Osteoblast (primary cell): ENCODE results near the gene MFSD11. TPM values are rescaled to one million over a fixed set of nuclear protein-coding genes. Genes with fewer than 3 reads are reported as not detected.

Experiments
- DNase-seq: peaks from one replicate; pipeline ENCODE4 v3.0.0; 2011; ENCODE audit warnings: low spot score, mixed read lengths; ENCODE audit not compliant: insufficient read length; ENCODE audit errors: missing footprints
- H2AFZ ChIP-seq: 2 replicates; pipeline ENCODE4 v1.6.0; 2011; ENCODE audit warnings: mild to moderate bottlenecking, low read length
- H3K27ac ChIP-seq: 2 replicates; pipeline ENCODE4 v1.5.1; 2011; ENCODE audit warnings: mild to moderate bottlenecking, low read depth, low read length, moderate library complexity
- H3K27me3 ChIP-seq: 2 replicates; pipeline ENCODE4 v1.6.0; 2012; ENCODE audit warnings: mild to moderate bottlenecking, control low read depth, inconsistent platforms, low read length, moderate library complexity; ENCODE audit not compliant: insufficient read depth
- H3K36me3 ChIP-seq: 2 replicates; pipeline ENCODE4 v1.5.1; 2011; ENCODE audit warnings: mild to moderate bottlenecking, low read length, control low read depth, moderate library complexity; ENCODE audit not compliant: insufficient read depth
- H3K4me1 ChIP-seq: 2 replicates; pipeline ENCODE4 v1.5.1; 2011; ENCODE audit warnings: mild to moderate bottlenecking, low read length, control low read depth, moderate library complexity; ENCODE audit not compliant: insufficient read depth
- H3K4me2 ChIP-seq: 2 replicates; pipeline ENCODE4 v1.6.0; 2011; ENCODE audit warnings: mild to moderate bottlenecking, low read length; ENCODE audit not compliant: insufficient read depth
- H3K4me3 ChIP-seq: fragments of 200-600 bp; sonication (generic); 3 replicates; pipeline ENCODE4 v1.5.1; 2012; ENCODE audit warnings: mild to moderate bottlenecking, low read length, inconsistent platforms; ENCODE audit not compliant: insufficient read depth
- H3K79me2 ChIP-seq: 2 replicates; pipeline ENCODE4 v1.6.0; 2012; ENCODE audit warnings: mild to moderate bottlenecking, low read length, control low read depth, inconsistent platforms; ENCODE audit not compliant: insufficient read depth
- H3K9me3 ChIP-seq: 2 replicates; pipeline ENCODE4 v1.5.1; 2011; ENCODE audit warnings: low read depth, low read length, control low read depth
- H4K20me1 ChIP-seq: 2 replicates; pipeline ENCODE4 v1.6.0; 2012; ENCODE audit warnings: mild to moderate bottlenecking, low read length, control low read depth; ENCODE audit not compliant: insufficient read depth
- CTCF ChIP-seq: IDR thresholded peaks from 2 replicates; pipeline ENCODE4 v1.5.1; 2011; ENCODE audit warnings: mild to moderate bottlenecking, low read depth, low read length, moderate library complexity; ENCODE audit errors: extremely low read depth
- total RNA-seq: library from RNA; depleted of rRNA; stranded (reverse); fragments of >200 nt; gene quantifications from 2 replicates; pipeline ENCODE4 v1.2.3, GENCODE V29; 2012

MFSD11 gene
- total RNA-seq, 1 donor = 42.0 TPM

GRCh38 chr17:76789235-76789788, 51.4 kb downstream of the MFSD11 start:
- no peak for DNase-seq
- Histone ChIP-seq H3K36me3 (no peaks in the 10 kb centered on the region), H3K4me2 (no peak overlapping the region), H3K27me3 (no peaks in the 10 kb centered on the region), H3K9me3 (no peaks in the 10 kb centered on the region), H3K4me1 (peaks cover 10% of the 10 kb centered on the region), H3K79me2 (no peaks in the 10 kb centered on the region), H3K27ac (no peak overlapping the region), H2AFZ (no peak overlapping the region), H4K20me1 (no peaks in the 10 kb centered on the region), H3K4me3 (no peak overlapping the region)
- TF ChIP-seq CTCF = no peak

- peak overlapping the region; percentile 79 for H3K4me2 ChIP-seq
- peaks cover 10% of the 10 kb centered on the region for H3K4me1 ChIP-seq
- DNase-seq = peak; percentile 85
- H3K9me3 ChIP-seq = no peaks in the 10 kb centered on the region
- no peaks in the 10 kb centered on the region for H3K79me2 ChIP-seq
- peak overlapping the region; percentile 58 for H3K4me3 ChIP-seq
- H4K20me1 ChIP-seq = no peaks in the 10 kb centered on the region
- no peak for TF ChIP-seq CTCF
- H3K36me3 ChIP-seq = no peaks in the 10 kb centered on the region
- peak overlapping the region; percentile 56 for H2AFZ ChIP-seq
- H3K27ac ChIP-seq = peak overlapping the region; percentile 12
- no peaks in the 10 kb centered on the region for H3K27me3 ChIP-seq
Measured at GRCh38 chr17:76791053-76791980, 53.4 kb downstream of the MFSD11 start.

GRCh38 chr17:76792348-76792747, 54.4 kb downstream of the MFSD11 start:
- H2AFZ ChIP-seq = no peak overlapping the region
- H3K79me2 ChIP-seq = no peaks in the 10 kb centered on the region
- H3K4me2 ChIP-seq = no peak overlapping the region
- no peaks in the 10 kb centered on the region for H3K36me3 ChIP-seq
- TF ChIP-seq CTCF = no peak
- H4K20me1 ChIP-seq = no peaks in the 10 kb centered on the region
- DNase-seq = no peak
- no peak overlapping the region for H3K4me3 ChIP-seq
- peaks cover 10% of the 10 kb centered on the region for H3K4me1 ChIP-seq
- H3K27ac ChIP-seq = no peak overlapping the region
- no peaks in the 10 kb centered on the region for H3K9me3 ChIP-seq
- no peaks in the 10 kb centered on the region for H3K27me3 ChIP-seq

GRCh38 chr17:76793775-76794174, 55.9 kb downstream of the MFSD11 start:
- Histone ChIP-seq H3K36me3 (no peaks in the 10 kb centered on the region), H4K20me1 (no peaks in the 10 kb centered on the region), H3K9me3 (no peaks in the 10 kb centered on the region), H3K4me2 (no peak overlapping the region), H3K27ac (no peak overlapping the region), H3K4me3 (no peak overlapping the region), H3K27me3 (no peaks in the 10 kb centered on the region), H3K4me1 (peaks cover 10% of the 10 kb centered on the region), H3K79me2 (no peaks in the 10 kb centered on the region), H2AFZ (no peak overlapping the region)
- no peak for DNase-seq
- peak; percentile 48 for TF ChIP-seq CTCF
